PC-9 (cell line): ENCODE measurements around the gene GATB.

ENCODE experiments used
- EZH2 ChIP-seq: fragments of 200-600 bp; sonication (generic); IDR thresholded peaks from 2 replicates; pipeline ENCODE4 v1.8.0; 2017; ENCODE audit warnings: antibody characterized with exemption, low read depth
- TF ChIP-seq, protein P1 (sequence below): fragments of 200-600 bp; sonication (generic); conservative IDR thresholded peaks from 2 replicates; pipeline ENCODE4 v1.6.1; 2017; ENCODE audit warnings: mixed run types, antibody characterized with exemption, mild to moderate bottlenecking, moderate library complexity

DNA sequence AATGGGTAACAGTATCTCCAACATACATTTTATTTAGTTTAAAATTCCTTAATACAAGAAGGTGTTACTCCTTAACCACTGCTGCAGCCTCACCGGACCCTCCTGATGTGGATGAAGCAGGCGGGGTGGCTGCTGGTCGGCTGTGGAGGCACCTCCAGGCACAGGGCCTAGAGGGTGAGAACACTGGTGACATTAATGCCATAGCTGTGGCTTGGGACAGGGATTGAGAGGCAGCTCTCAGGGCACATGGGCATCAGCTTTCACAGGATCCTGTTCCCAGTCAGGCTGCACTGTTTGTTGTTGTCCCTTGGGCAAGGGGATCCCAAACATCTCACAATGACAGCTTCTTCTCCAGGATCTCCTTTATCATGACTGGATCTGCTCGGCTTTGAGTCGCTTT lies 90.0 kb downstream of the GATB start:
- TF ChIP-seq, protein P1, sequence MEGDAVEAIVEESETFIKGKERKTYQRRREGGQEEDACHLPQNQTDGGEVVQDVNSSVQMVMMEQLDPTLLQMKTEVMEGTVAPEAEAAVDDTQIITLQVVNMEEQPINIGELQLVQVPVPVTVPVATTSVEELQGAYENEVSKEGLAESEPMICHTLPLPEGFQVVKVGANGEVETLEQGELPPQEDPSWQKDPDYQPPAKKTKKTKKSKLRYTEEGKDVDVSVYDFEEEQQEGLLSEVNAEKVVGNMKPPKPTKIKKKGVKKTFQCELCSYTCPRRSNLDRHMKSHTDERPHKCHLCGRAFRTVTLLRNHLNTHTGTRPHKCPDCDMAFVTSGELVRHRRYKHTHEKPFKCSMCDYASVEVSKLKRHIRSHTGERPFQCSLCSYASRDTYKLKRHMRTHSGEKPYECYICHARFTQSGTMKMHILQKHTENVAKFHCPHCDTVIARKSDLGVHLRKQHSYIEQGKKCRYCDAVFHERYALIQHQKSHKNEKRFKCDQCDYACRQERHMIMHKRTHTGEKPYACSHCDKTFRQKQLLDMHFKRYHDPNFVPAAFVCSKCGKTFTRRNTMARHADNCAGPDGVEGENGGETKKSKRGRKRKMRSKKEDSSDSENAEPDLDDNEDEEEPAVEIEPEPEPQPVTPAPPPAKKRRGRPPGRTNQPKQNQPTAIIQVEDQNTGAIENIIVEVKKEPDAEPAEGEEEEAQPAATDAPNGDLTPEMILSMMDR: no peak
- no peak for TF ChIP-seq EZH2
